ENCODE results near the gene VPS13D.

Gene VPS13D

DNA sequence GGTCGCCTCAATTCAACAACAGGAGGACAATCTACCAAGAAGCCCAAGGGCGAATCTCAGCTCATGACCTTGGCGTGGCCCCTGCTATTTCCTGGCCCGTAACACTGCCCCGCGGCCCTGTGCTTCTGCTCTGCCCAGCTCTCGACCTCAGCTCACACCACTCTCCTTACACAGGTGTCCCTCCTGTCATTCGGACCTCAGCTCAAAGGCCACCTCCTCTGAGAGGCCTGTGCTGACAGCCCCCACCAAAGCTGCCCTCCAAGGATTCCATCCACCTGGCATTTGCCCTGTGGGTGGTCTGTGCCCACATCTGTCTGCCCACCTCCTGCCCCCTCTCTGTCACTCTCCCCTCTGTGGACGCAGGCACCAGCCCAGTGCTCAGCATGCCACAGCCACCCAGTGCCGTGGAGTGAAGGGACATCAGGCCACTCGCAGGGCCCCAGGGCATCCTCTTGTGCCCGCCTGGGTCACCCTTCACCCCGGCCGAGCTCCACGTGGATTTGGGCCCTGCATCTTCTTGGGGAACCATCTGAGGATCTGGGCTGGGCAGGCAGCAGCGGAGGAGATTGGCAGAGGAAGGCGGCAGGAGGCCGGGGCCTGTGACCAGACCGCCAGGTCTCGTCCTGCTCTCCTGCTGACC, 317.9 kb downstream of the VPS13D start:
- H4K20me1 ChIP-seq (ENCODE audit: insufficient read depth, low read length): no peaks in the 10 kb centered on the region
- H3K9me2 ChIP-seq (ENCODE audit: low read depth, low read length): no peaks in the 10 kb centered on the region
- H3K9me3 ChIP-seq (ENCODE audit: low read length): no peaks in the 10 kb centered on the region
- no peak overlapping the region for H3K4me2 ChIP-seq (ENCODE audit: low read length)
- H3K27ac ChIP-seq (ENCODE audit: low read depth, low read length, poor library complexity, severe bottlenecking): no peak overlapping the region
- H3K27me3 ChIP-seq (ENCODE audit: insufficient read depth, low read length): no peaks in the 10 kb centered on the region; the same call in 1 of the 2 replicates
- H3F3A ChIP-seq (ENCODE audit: insufficient read depth, low read length): no peaks in the 10 kb centered on the region
- H2AFZ ChIP-seq (ENCODE audit: low read length): no peak overlapping the region
- no peak overlapping the region for H3K9ac ChIP-seq (ENCODE audit: low read length)
- TF ChIP-seq, protein P1, sequence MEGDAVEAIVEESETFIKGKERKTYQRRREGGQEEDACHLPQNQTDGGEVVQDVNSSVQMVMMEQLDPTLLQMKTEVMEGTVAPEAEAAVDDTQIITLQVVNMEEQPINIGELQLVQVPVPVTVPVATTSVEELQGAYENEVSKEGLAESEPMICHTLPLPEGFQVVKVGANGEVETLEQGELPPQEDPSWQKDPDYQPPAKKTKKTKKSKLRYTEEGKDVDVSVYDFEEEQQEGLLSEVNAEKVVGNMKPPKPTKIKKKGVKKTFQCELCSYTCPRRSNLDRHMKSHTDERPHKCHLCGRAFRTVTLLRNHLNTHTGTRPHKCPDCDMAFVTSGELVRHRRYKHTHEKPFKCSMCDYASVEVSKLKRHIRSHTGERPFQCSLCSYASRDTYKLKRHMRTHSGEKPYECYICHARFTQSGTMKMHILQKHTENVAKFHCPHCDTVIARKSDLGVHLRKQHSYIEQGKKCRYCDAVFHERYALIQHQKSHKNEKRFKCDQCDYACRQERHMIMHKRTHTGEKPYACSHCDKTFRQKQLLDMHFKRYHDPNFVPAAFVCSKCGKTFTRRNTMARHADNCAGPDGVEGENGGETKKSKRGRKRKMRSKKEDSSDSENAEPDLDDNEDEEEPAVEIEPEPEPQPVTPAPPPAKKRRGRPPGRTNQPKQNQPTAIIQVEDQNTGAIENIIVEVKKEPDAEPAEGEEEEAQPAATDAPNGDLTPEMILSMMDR (IDR thresholded peaks at IDR 0.05; ENCODE audit: low read length): no peak
- no peak for TF ChIP-seq EZH2 (IDR thresholded peaks at IDR 0.05; ENCODE audit: borderline replicate concordance, low read length)
- H3K4me1 ChIP-seq (ENCODE audit: insufficient read depth, low read length, severe bottlenecking): no peaks in the 10 kb centered on the region
- no peaks in the 10 kb centered on the region for H3K36me3 ChIP-seq (ENCODE audit: insufficient read depth, low read length)
- H3K4me3 ChIP-seq (ENCODE audit: low read depth, low read length, poor library complexity, severe bottlenecking): no peak overlapping the region
- no peaks in the 10 kb centered on the region for H3K79me2 ChIP-seq (ENCODE audit: insufficient read depth, low read length)

DNA sequence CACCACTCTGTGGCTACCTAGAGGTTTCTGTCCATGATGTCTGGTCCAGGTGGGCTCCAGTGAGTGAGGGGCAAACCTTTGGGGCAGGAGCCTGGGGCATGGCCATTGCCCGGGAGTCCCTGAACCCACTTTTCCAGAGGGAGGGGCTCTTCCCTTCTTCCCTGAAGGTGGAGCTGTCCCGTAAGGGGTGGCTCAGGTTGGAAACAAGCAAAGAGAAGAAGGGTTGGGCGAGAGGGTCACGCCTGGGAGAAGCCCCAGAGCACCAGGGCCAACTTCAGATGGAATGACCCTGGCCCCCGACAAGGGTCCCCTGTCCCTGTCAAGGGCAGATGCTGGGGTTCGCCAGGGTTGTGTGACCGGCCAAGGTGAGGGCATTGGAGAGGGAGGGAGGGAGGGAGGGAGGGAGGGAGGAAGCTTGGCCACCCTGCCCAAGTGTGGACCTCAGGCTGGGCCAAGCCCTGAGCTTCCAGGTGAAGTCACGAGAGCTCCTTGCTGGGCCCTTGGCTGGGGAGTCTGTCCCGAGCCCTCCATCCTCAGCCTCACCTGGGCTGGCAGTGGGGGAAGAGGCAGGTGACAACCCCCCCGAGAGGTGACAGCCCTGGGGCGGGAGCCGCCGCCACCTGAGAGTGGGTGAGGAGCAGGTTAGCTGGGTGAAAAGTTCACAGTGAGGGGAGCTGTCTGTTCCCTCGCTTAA, 318.6 kb downstream of the VPS13D start:
- Histone ChIP-seq H3K27ac (ENCODE audit: low read depth, low read length, poor library complexity, severe bottlenecking) (no peak overlapping the region), H3K9me2 (ENCODE audit: low read depth, low read length) (no peaks in the 10 kb centered on the region), H3K79me2 (ENCODE audit: insufficient read depth, low read length) (no peaks in the 10 kb centered on the region), H3K9me3 (ENCODE audit: low read length) (no peaks in the 10 kb centered on the region), H3K36me3 (ENCODE audit: insufficient read depth, low read length) (no peaks in the 10 kb centered on the region), H3K27me3 (ENCODE audit: insufficient read depth, low read length) (no peaks in the 10 kb centered on the region), H3F3A (ENCODE audit: insufficient read depth, low read length) (no peaks in the 10 kb centered on the region), H2AFZ (ENCODE audit: low read length) (no peak overlapping the region), H3K4me1 (ENCODE audit: insufficient read depth, low read length, severe bottlenecking) (no peaks in the 10 kb centered on the region), H3K9ac (ENCODE audit: low read length) (no peak overlapping the region), H3K4me3 (ENCODE audit: low read depth, low read length, poor library complexity, severe bottlenecking) (no peak overlapping the region), H4K20me1 (ENCODE audit: insufficient read depth, low read length) (no peaks in the 10 kb centered on the region), H3K4me2 (ENCODE audit: low read length) (no peak overlapping the region)
- TF ChIP-seq EZH2 (IDR thresholded peaks at IDR 0.05; ENCODE audit: borderline replicate concordance, low read length): no peak
- TF ChIP-seq, protein P1 (IDR thresholded peaks at IDR 0.05; ENCODE audit: low read length): no peak

DNA sequence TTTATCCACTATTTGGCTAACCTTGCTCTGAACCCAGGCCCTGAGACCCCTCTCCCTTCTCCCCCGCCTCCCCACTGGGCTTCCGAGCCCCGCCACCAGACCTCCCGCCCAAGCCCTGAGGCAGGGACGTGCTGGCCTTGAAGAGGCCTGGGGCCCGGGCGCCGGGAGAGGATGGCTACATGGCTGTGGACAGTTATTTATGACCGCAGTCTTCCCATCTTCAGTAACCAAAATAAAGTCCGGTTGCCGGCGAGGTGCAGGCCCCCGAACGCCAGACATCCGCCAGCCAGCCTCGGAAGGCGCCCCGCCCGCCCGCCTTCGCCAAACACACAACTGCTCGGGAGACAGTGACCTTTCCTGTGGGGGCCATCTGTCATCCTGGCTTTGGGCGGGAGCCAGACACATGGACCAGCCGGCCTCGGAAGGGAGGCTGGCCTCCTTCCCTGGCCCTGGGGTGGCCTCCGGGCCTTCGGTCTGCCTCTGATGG, 319.2 kb downstream of the VPS13D start:
- no peak overlapping the region for H3K27ac ChIP-seq (ENCODE audit: low read depth, low read length, poor library complexity, severe bottlenecking)
- no peak overlapping the region for H2AFZ ChIP-seq (ENCODE audit: low read length)
- H3K9me3 ChIP-seq (ENCODE audit: low read length): no peaks in the 10 kb centered on the region
- H3F3A ChIP-seq (ENCODE audit: insufficient read depth, low read length): no peaks in the 10 kb centered on the region
- TF ChIP-seq EZH2 (IDR thresholded peaks at IDR 0.05; ENCODE audit: borderline replicate concordance, low read length): no peak
- TF ChIP-seq, protein P1 (IDR thresholded peaks at IDR 0.05; ENCODE audit: low read length): no peak
- H3K79me2 ChIP-seq (ENCODE audit: insufficient read depth, low read length): no peaks in the 10 kb centered on the region
- no peak overlapping the region for H3K4me2 ChIP-seq (ENCODE audit: low read length)
- no peak overlapping the region for H3K9ac ChIP-seq (ENCODE audit: low read length)
- H3K4me1 ChIP-seq (ENCODE audit: insufficient read depth, low read length, severe bottlenecking): no peaks in the 10 kb centered on the region
- no peak overlapping the region for H3K4me3 ChIP-seq (ENCODE audit: low read depth, low read length, poor library complexity, severe bottlenecking)
- no peaks in the 10 kb centered on the region for H3K9me2 ChIP-seq (ENCODE audit: low read depth, low read length)
- H3K36me3 ChIP-seq (ENCODE audit: insufficient read depth, low read length): no peaks in the 10 kb centered on the region
- H3K27me3 ChIP-seq (ENCODE audit: insufficient read depth, low read length): no peaks in the 10 kb centered on the region
- no peaks in the 10 kb centered on the region for H4K20me1 ChIP-seq (ENCODE audit: insufficient read depth, low read length)
